ENCODE results near the gene BSPRY.
A peak's percentile ranks its signal among the peaks of the same experiment; 100 is the strongest.
"Not testable (repeated sequence)": the region's sequence is repeated elsewhere in the genome, so short reads cannot be mapped to it uniquely, and the experiment has no call there.

The BSPRY gene

DNA sequence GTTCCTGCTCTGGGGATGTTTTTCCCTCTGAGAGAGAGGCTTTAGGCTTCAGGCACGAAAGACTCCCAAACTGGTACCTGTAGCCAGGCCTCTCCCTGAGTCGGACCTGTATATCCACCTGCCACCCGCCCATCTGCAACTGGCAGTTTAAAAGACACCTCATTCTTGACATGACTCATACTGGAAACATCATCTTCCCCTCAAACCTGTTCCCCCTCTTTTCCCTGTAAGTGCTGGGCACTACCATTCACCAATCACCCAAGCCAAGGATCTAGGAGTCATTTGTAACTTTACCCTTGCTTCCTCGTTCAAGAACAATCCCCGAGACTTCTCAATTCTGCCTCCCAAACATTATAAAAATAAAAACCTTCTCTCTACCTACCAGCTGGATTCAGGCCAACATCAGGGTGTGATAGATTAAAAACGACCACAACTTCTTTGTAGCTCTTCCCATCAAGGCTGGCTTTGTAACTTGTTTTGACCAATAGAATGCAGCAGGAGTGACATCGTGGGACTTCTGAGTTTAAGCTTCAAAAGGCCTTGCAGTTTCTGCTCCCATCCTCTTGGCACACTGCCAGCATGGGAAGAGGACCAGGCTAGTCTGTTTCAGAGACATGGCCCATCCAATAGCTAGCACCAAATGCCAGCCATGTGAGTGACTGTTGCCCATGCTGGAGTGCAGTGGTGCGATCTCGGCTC lies 7.5 kb upstream of the BSPRY start:
- DNase-seq (ENCODE audit: low read depth, low spot score), result no peak

DNA sequence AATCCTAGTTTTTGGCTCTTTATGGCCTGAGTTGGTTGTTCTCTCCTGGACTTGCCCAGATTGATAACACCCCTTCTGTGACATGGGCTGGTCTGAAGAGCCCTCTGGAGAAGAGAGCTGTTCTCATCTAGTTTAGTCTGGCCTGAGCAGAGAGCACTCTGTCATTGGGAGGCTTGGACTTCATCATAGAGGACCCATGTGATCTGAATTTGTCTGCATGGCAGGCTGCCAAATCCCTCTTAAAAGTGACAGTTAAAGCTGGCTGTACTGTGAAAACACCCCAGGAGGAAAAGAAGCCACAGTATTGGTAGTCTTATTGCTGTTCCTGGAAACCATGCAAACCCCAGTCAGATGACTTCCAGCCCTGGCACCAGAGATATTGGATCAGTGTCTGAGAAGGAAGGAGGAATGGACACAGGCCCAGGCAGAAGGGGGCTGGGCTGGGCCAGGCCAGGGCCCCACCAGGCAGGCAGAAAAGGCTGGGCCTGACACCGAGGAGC lies 5.6 kb upstream of the BSPRY start:
- DNase-seq (ENCODE audit: low read depth, low spot score), result no peak

DNA sequence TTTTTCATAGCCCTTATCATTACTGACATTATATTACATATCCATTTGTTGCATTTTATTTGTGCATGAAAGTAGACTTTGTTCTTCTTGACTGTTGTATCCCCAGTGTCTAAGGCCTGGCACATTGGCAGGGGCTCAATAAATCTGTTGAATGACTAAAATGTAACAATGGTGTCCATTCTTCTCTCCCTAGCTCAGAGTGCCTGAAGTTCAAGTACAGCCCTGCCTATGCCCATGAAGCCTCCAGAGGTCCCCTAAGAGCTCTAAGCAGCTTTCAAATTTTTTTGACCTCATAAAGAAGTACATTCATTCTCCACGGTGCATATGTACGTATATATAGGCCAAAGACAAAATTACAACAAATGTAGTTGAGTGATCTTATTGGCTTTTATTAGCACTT lies 4.2 kb upstream of the BSPRY start:
- DNase-seq (ENCODE audit: low read depth, low spot score), result no peak

DNA sequence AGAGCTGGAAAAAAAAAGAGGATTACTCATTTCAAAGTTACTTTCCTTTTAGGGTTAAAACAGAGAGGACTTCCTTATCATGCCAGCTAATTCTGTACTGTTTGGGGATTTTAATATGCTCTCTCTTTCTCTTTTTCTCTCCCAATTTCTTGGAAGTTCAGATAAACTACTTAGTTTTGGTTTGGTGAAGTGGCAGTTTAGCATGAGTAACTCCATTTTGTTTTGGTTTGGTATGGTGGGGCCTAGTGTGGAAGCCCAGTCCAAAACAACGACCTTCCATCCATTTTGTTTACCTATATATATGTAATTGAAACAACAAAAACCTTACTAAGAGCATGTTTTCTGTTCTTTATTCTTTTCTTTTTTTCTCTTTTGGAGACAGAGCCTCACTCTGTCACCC lies 3.7 kb upstream of the BSPRY start:
- DNase-seq (ENCODE audit: low read depth, low spot score), result no peak

DNA sequence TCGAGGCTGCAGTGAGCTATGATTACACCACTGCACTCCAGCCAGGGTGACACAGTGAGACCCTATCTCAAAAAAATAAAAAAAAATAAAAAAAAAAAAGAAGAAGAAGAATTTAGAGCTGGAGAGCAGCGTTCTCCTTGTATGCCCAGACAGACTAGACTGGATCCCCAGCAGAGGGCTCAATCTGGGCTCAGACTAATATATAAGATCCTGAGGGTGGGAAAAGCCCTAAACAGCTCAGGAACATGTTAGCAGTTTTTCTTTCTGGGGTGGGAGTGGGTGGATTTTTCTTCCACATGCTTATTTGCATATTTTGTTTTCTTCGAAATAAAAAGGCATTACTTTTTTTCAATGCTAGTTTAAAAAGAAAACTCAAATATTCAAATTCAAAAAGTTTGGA lies 904 bp upstream of the BSPRY start:
- no peak for DNase-seq (ENCODE audit: low read depth, low spot score)

DNA sequence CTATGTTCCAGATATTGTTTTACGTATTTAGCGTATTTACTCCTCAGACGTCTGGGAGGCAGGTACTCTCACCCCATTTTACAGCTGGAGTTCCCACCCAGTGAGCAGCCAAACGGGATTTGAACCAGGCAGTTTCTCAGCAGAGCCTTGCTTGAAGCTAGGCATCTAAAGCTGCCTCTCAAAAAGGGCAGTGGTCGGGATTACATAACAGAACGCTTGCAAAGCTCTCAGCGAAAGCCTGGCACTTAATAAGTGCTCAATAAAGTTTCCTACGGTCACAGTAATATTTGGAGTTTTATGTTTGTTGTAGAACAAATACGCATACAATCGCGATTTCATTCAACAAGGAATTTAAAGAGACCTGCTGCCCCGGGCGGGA lies 286 bp upstream of the BSPRY start:
- DNase-seq (ENCODE audit: low read depth, low spot score), result peak; percentile 26

DNA sequence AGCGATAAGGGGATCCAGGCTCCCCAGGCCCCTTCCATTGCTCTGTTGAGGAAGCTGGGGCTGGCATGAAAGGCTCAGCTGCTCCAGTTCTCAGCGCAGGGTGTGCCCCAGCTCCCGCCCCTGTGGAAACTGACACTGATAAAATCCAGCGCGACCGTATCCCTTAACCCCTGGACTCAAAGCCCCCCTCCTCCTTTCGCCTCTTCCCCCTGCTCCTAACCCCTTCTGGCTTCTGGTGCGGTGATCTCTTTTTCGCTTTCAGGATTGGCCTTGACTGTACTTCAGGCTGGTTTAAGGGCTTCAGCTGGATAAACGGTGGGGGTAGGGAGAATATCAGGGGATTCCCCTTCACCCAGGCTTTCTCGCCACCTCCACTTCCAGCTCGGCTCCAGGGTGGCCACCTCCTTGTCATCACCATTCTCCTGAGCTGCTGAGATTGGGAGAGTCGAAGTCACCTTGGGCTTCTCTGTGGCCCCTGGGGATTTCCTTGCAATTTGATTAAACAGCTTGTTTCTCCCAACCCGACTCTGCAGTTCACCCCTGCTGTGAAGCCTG lies 843 bp downstream of the BSPRY start:
- DNase-seq (ENCODE audit: low read depth, low spot score), result peak; percentile 59

DNA sequence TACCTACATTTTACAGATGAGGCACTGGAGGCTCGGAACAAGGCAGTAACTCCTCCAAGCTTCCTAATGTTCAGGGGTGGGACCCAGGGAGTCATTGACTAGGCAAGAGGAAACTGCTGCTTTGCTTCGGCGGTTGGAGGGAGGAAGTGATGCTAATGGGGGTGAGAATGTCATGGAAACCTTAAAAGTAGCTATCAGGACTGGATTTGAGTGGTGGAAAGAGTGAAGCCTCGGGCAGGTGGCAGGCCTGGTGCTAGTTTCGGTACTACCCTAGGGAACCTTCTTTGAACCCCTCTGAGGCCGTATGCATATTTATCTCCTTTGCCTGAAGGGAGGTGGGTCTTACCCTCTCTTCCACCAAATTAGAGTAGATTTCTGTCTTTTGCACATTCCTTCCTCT lies 1.6 kb downstream of the BSPRY start:
- DNase-seq (ENCODE audit: low read depth, low spot score), result peak; percentile 48

DNA sequence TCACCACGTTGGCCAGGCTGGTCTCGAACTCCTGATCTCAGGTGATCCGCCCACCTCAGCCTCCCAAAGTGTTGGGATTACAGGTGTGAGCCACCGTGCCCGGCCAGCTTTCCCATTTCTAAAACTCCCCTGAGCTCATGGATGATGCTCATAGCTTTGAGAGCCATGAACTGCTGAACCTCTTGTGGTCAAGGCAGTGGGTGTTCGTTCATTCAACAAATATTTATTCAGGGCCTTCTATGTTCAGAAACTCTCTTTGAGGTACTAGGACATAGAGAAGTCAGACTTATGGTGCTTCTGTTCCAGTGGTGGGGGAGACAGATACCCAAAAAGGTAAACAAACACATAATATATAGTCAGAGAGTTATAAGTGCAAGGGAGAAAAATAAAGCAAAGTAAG lies 2.7 kb downstream of the BSPRY start:
- no peak for DNase-seq (ENCODE audit: low read depth, low spot score)

DNA sequence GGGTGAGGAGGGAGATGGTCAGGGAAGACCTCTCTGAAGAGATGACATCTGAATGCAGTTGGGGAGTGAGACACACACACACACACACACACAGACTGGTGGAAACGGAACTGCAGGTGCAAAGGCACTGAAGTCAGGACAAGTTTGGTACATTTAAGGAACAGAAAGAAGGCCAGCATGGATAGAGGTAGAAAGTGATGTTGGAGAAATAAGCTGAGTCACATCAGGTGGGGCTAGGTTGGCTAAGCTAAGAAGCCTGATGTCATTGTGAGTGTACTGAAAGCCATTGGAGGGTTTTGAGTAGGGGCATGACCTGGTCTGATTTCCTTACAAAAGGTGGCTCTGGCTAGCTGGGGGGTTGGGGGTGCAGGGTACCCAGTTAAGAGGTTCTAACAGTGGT lies 3.1 kb downstream of the BSPRY start:
- DNase-seq (ENCODE audit: low read depth, low spot score), result no peak

DNA sequence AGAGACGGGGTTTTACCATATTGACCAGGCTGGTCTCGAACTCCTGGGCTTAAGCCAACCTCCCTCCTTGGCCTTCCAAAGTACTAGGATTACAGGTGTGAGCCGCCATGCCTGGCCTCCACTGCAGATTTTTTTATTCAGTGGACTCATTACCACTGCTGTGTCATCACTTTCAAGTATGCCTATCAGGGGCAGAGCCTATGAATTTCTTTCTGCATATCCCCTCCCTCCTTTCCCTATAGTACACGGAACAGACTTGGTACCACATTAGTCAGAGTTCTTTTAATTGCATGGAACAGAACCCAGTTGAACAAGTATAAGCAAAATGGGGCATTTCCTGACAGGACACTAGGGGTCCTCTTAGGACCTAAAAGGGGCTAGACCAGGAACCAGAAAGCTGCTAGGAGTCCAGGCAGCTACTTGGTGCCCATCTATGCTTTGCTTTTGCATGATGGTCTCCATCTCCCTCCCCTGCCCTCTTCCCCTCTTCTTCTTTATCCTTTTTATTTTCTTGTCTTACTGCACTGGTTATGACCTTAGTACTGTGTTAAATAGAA lies 5.8 kb downstream of the BSPRY start:
- DNase-seq (ENCODE audit: low read depth, low spot score), result no peak

DNA sequence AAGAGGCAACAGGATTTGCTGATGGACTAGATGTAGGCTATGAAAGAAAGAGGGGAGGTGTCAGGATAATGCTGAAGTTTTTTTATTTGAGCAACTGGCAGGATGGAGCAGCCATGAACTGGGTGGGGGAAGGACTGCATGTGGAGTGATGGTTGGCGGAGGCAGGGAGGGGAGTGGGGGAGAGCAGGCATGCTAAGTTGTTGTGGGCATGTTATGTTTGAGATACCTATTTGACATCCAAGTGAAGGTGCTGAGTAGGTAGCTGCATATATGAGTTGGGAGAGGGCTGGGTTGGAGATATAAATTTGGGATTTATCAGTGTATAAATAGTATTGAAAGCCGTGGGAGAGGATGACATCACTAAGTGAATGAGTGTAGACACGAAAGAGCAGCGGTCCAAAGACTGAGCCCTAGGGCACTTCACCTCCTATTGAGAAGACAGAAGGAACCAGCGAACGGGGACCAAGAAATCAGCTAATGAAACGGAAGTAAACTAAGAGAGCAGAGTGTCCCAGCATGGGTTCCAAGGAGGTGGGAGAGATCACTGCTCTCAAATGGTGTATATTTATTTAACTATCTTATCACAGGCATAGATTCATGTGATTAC lies 7.4 kb downstream of the BSPRY start:
- DNase-seq (ENCODE audit: low read depth, low spot score), result no peak

DNA sequence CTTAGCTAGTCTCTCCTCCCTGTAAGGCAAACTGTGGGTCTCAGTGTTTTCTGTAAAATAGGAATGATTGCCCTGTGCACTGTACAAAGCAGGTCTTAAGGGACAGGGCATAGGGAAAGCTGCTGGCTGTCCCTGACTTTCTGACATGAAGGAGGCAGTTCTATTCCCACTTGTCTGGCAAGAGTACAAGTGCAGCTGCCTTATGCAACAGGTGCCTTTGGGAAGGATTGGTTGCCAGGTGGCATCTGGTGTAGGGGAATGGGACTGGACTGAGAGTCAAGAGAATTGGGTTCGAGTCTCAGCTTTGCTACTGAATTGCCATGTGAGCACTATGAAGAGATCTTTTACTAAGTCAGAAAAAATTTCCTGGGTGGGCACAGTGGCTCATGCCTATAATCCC lies 10.0 kb downstream of the BSPRY start:
- DNase-seq (ENCODE audit: low read depth, low spot score), result no peak

DNA sequence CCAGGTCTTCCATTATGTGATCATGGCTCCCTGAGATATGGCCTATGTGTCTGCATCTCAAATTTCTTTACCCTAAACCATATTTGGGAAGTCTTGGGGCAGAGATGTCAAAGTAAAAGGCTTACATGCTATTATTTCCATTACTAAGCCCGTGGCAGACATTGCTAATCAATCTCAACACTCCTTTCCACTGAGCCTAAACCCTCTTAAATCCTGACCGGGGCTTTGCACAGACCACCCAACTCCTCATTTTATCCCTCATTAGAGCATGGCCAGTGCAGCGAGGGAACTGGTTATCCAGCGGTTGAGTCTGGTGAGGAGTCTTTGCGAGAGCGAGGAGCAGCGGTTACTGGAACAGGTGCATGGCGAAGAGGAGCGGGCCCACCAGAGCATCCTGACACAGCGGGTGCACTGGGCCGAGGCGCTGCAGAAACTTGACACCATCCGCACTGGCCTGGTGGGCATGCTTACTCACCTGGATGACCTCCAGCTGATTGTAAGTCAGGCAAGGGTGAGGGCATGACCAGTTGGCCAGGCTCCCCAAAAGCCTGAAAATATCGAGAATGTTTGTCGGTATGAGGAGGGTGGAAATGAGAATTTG lies 11.0 kb downstream of the BSPRY start:
- DNase-seq (ENCODE audit: low read depth, low spot score), result no peak

DNA sequence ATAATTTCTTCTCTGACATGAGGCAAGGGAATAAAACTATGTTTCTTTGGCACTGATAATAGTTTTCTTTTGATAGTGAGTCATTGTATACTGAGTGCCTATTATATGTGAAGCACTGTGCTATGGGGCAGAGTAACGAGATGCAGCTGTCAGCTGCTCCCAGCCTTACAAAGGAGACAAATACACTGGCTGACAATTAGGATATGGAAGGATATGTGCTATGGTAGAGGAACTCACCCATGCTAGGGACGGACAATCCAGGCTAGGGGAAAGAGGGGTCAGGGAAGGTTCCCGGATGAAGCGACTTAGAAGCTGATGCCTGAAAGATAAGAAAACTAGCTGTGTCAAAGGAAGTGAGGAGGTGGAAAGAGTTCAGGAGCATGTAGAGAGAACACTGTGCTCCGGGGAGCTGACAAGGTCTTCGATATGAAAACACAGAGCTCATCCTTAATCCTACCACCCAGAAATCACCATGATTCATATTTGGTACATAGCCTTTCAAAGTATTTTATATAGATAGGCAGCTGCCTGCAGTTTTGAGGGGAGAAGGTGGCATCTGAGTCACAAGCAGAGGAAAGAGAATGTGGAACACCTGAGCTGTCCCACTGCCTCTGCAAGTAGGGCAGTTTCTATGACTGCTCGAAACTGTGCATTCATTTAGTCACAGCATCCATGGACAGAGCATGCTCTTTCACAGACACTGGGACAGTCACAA lies 12.1 kb downstream of the BSPRY start:
- DNase-seq (ENCODE audit: low read depth, low spot score), result no peak

DNA sequence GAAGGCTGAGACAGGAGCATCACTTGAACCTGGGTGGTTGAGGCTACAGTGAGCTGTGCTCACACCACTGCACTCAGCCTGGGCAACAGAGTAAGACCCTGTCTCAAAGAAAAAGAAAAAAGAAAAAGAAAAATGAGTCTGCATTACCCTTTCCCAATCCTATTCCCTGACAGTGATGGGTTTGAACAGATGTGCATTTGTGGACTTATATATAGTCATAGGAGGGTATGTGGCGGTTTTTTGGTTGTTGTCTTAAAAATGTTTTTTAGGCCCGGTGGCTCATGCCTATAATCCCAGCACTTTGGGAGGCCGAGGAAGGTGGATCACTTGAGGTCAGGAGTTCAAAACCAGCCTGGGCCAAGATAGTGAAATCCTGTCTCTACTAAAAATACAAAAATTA lies 14.0 kb downstream of the BSPRY start:
- no peak for DNase-seq (ENCODE audit: low read depth, low spot score)

DNA sequence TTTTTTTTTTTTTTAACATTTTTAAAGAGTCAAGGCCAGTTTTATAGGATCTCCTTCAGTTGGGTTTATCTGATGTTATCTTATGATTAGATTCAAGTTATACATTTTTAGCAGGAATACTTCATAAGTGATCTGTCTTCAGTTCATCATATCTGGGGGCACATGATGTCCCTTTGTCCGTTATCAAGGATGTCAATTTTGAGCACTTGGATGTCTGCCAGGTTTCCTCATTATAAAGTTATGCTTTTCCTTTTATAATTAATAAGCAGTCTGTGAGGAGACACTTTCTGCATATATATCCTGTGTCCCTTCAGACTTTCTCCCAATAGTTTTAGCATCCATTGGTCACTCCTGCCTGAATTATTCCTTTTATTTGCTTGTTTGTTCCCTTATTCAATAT lies 15.6 kb downstream of the BSPRY start:
- no peak for DNase-seq (ENCODE audit: low read depth, low spot score)

DNA sequence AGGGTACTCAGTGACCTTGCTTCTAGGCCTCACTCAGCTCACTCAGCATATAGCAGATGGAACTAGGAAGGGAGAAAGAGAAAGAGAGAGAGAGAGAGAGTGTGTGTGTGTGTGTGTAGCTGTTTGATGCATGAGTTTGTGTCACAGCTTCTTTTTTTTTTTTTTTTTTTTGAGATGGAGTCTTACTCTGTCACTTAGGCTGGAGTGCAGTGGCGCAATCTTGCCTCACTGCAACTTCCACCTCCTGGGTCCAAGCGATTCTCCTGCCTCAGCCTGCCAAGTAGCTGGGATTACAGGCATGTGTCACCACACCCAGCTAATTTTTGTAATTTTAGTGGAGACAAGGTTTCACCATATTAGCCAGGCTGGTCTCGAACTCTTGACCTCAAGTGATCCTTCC lies 16.3 kb downstream of the BSPRY start:
- DNase-seq (ENCODE audit: low read depth, low spot score), result not testable (repeated sequence)

DNA sequence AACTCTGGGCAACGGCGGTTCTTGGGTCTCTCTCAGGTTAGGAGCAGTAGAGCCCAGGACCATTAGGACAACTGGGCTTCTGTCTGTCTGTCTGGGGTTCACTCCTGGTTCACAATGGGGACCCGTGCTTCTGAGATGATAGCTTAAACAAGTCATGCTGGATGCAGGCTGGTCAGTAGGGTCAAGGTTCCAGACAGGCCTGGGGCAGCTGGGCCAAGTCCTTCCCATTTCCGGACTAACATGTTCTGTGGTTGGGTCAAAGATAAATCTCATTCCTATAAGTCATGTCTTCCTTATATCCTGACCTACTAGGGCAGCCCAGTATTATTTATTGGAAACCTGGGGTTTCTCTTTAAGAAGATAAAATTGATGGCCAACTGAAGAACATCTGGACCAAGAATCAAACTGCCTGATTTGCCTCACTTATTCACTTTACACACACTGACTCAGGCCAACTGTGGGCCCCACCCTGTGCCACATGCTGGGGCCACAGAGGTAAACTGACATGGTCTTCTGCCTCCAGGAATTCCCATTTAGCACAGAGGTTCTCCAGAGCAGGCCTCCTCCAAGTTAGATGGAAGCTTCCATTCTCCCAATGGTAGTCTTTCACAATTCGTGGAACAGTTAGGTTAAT lies 19.1 kb downstream of the BSPRY start:
- DNase-seq (ENCODE audit: low read depth, low spot score), result no peak

DNA sequence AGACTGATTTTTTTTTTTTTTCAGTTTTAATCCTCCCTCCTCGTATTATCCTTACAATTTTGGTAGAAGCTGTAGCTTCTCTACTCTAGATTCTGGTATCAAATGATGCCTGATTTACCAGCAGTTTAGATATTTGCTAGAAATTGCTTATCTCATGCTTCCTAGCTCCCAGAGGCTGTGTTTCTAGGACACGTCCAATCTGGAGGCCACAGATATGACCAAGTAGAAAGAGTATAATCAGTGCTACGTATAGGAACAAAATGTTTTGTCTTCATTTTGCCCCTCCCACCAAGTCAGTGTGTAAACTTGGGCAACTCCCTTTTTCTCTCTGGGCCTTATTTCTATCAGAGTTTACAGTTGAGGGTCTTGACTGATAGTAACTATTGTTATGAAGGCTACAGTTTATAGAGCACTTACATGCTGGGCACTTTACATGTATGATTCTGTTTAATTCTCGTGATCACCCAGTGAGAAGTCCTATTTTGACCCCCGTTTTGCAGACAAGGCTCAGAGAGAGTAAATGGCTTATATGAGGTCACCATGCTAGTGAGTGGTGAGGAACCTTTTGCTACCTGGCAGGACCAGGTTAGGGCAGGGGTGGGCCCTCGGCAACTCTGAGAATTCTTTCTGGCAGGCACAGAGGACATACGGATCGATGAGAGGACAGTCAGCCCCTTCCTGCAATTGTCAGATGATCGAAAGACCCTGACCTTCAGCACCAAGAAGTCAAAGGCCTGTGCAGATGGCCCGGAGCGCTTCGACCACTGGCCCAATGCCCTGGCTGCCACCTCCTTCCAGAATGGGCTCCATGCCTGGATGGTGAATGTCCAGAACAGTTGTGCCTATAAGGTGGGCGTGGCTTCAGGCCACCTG lies 19.9 kb downstream of the BSPRY start:
- DNase-seq (ENCODE audit: low read depth, low spot score), result no peak

DNA sequence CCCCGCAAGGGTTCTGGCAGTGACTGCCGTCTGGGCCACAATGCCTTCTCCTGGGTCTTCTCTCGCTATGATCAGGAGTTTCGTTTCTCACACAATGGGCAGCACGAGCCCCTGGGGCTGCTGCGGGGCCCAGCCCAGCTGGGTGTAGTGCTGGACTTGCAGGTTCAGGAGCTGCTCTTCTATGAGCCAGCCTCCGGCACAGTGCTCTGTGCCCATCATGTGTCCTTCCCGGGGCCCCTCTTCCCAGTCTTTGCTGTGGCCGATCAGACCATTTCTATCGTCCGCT lies 20.5 kb downstream of the BSPRY start:
- DNase-seq (ENCODE audit: low read depth, low spot score), result no peak
